Measurements from ENCODE around the gene ACTL10. TPM values are rescaled to one million over a fixed set of nuclear protein-coding genes. Genes with fewer than 3 reads are reported as not detected.
"Not testable (repeated sequence)": the region's sequence is repeated elsewhere in the genome, so short reads cannot be mapped to it uniquely, and the experiment has no call there.

Gene ACTL10
- total RNA-seq, 2 donors from 2014 or later, result 3.9 to 8.0 TPM

GRCh38 chr20:33693289-33693688 is 26.5 kb downstream of the ACTL10 start:
- intact Hi-C loops (cut with DNase I), result no loop called here
- no peaks in the 10 kb centered on the region for H3K27me3 ChIP-seq
- no peak for DNase-seq
- H3K4me1 ChIP-seq, result no peaks in the 10 kb centered on the region
- no peak overlapping the region for H3K4me3 ChIP-seq
- no peaks in the 10 kb centered on the region for H3K36me3 ChIP-seq
- no peaks in the 10 kb centered on the region for H3K9me3 ChIP-seq
- H3K9ac ChIP-seq (ENCODE audit: low read depth in 2 of 2, low read length in 2 of 2), result no peak overlapping the region
- no peak for TF ChIP-seq CTCF (IDR thresholded peaks at IDR 0.05)
- H3K27ac ChIP-seq, result no peak overlapping the region

GRCh38 chr20:33693741-33694638 is 27.2 kb downstream of the ACTL10 start:
- DNase-seq, result peak; percentile 41
- Histone ChIP-seq H3K4me3 (no peak overlapping the region), H3K9me3 (no peaks in the 10 kb centered on the region), H3K27me3 (no peaks in the 10 kb centered on the region), H3K36me3 (no peaks in the 10 kb centered on the region), H3K4me1 (no peaks in the 10 kb centered on the region), H3K9ac (ENCODE audit: low read depth in 2 of 2, low read length in 2 of 2) (no peak overlapping the region), H3K27ac (no peak overlapping the region)
- intact Hi-C loops (cut with DNase I), result no loop called here
- TF ChIP-seq CTCF (IDR thresholded peaks at IDR 0.05), result no peak

GRCh38 chr20:33694639-33695012 is 27.9 kb downstream of the ACTL10 start:
- Histone ChIP-seq H3K9ac (ENCODE audit: low read depth in 2 of 2, low read length in 2 of 2) (no peak overlapping the region), H3K9me3 (no peaks in the 10 kb centered on the region), H3K36me3 (no peaks in the 10 kb centered on the region), H3K27me3 (no peaks in the 10 kb centered on the region), H3K4me3 (no peak overlapping the region), H3K27ac (no peak overlapping the region), H3K4me1 (no peaks in the 10 kb centered on the region)
- DNase-seq, result no peak
- intact Hi-C loops (cut with DNase I), result no loop called here
- TF ChIP-seq CTCF (IDR thresholded peaks at IDR 0.05), result no peak

- Histone ChIP-seq H3K27me3 (no peaks in the 10 kb centered on the region), H3K9me3 (no peaks in the 10 kb centered on the region), H3K9ac (ENCODE audit: low read depth in 2 of 2, low read length in 2 of 2) (no peak overlapping the region), H3K4me3 (no peak overlapping the region), H3K36me3 (no peaks in the 10 kb centered on the region), H3K4me1 (no peaks in the 10 kb centered on the region), H3K27ac (no peak overlapping the region)
- DNase-seq, result no peak
- intact Hi-C loops (cut with DNase I), result no loop called here
- no peak for TF ChIP-seq CTCF (IDR thresholded peaks at IDR 0.05)
Observed at GRCh38 chr20:33696448-33696847, 29.7 kb downstream of the ACTL10 start.

GRCh38 chr20:33697129-33697528 is 30.4 kb downstream of the ACTL10 start:
- Histone ChIP-seq H3K36me3 (no peaks in the 10 kb centered on the region), H3K4me1 (no peaks in the 10 kb centered on the region), H3K27me3 (no peaks in the 10 kb centered on the region), H3K27ac (no peak overlapping the region), H3K9me3 (no peaks in the 10 kb centered on the region), H3K9ac (ENCODE audit: low read depth in 2 of 2, low read length in 2 of 2) (no peak overlapping the region), H3K4me3 (no peak overlapping the region)
- no peak for TF ChIP-seq CTCF (IDR thresholded peaks at IDR 0.05)
- no peak for DNase-seq
- intact Hi-C loops (cut with DNase I), result no loop called here

- H3K27ac ChIP-seq; H3K4me1 ChIP-seq; H3K27me3 ChIP-seq; DNase-seq; H3K9ac ChIP-seq (ENCODE audit: low read depth in 2 of 2, low read length in 2 of 2); H3K36me3 ChIP-seq; H3K4me3 ChIP-seq; intact Hi-C loops (cut with DNase I); H3K9me3 ChIP-seq: not testable (repeated sequence)
Observed at GRCh38 chr20:33698966-33699365, 32.2 kb downstream of the ACTL10 start.

- H3K4me1 ChIP-seq; intact Hi-C loops (cut with DNase I); H3K9me3 ChIP-seq; H3K4me3 ChIP-seq; DNase-seq; H3K9ac ChIP-seq (ENCODE audit: low read depth in 2 of 2, low read length in 2 of 2); H3K27me3 ChIP-seq; H3K36me3 ChIP-seq; H3K27ac ChIP-seq: not testable (repeated sequence)
Observed at GRCh38 chr20:33700696-33701441, 34.1 kb downstream of the ACTL10 start.
